Upper lobe of left lung (tissue), 6 donors: ENCODE data around the gene FDX1. TPM values are rescaled to one million over a fixed set of nuclear protein-coding genes. Genes with fewer than 3 reads are reported as not detected.

Experiments
- ATAC-seq, 2 donors: fragments of 200-7000 bp; cut with Tn5 transposase; one replicate each; pipeline ENCODE4 v1.9.1; 2022; ENCODE audit warnings: mild to moderate bottlenecking in 2 of 2, moderate library complexity in 2 of 2; ENCODE audit not compliant: low FRiP score in 2 of 2
- DNase-seq, 2 donors: peaks; one replicate each; pipeline ENCODE4 v3.0.0-alpha.2; 2019 to 2020
- H3K27ac ChIP-seq, 4 donors: fragments of 200-600 bp; sonication (generic); one replicate each; pipeline ENCODE4 v1.5.1; 2016 to 2019
- H3K27me3 ChIP-seq, 4 donors: fragments of 200-600 bp; sonication (generic); one replicate each; pipeline ENCODE4 v1.5.1; 2017 to 2019
- H3K36me3 ChIP-seq, 4 donors: fragments of 200-600 bp; sonication (generic); one replicate each; pipeline ENCODE4 v1.5.1; 2016 to 2019
- H3K4me1 ChIP-seq, 4 donors: fragments of 200-600 bp; sonication (generic); one replicate each; pipeline ENCODE4 v1.5.1; 2018 to 2019
- H3K4me3 ChIP-seq, 4 donors: fragments of 200-600 bp; sonication (generic); one replicate each; pipeline ENCODE4 v1.5.1; 2017 to 2019; ENCODE audit warnings: mild to moderate bottlenecking in 2 of 4, moderate library complexity in 1 of 4
- H3K9me3 ChIP-seq, 4 donors: fragments of 200-600 bp; sonication (generic); one replicate each; pipeline ENCODE4 v1.5.1; 2018 to 2019
- EP300 ChIP-seq, 4 donors: sonication (generic); formaldehyde crosslinking; IDR thresholded peaks; one replicate each; pipeline ENCODE4 v1.5.1; 2017; ENCODE audit warnings: antibody characterized with exemption in 4 of 4, control low read depth in 2 of 4
- POLR2A ChIP-seq, 4 donors: fragments of 450-650 bp; IDR thresholded peaks; one replicate each; pipeline ENCODE4 v1.5.1; 2016 to 2017; ENCODE audit warnings: antibody characterized with exemption in 4 of 4, mild to moderate bottlenecking in 2 of 4
- POLR2AphosphoS5 ChIP-seq, 2 donors: sonication (generic); formaldehyde crosslinking; IDR thresholded peaks; one replicate each; pipeline ENCODE4 v1.5.1; 2017; ENCODE audit warnings: antibody characterized with exemption in 2 of 2
- WGBS, 2 donors: methylation state at CpG; one replicate each; pipeline ENCODE4 v1.1.5; 2017 to 2018; 5-methylcytosine and 5-hydroxymethylcytosine counted together
- total RNA-seq, 6 donors: library from RNA; depleted of rRNA in 4 of 6; stranded (reverse); fragments of >200 nt in 4 of 6; gene quantifications; one replicate each; pipeline versions ENCODE4 v1.1.0 to v1.2.1, GENCODE V29; 2016 to 2021
- TF ChIP-seq, protein P1 (sequence below), 6 experiments: fragments of 450-650 bp in 4 of 6; fragments of 200-600 bp in 2 of 6; sonication (generic) in 2 of 6; IDR thresholded peaks; one replicate each; pipeline ENCODE4 v1.5.1; 2016 to 2019; ENCODE audit warnings: antibody characterized with exemption in 6 of 6
- donor health status: DM: no; HTN: no; CAD: no; lungs with moderate emphysema.
- donor health status: DM: no; HTN: yes; CAD: no; lungs with severe emphysema.

The FDX1 gene
- total RNA-seq, 6 donors from 2014 or later: 14.7 to 26.0 (median 18.8) TPM

DNA sequence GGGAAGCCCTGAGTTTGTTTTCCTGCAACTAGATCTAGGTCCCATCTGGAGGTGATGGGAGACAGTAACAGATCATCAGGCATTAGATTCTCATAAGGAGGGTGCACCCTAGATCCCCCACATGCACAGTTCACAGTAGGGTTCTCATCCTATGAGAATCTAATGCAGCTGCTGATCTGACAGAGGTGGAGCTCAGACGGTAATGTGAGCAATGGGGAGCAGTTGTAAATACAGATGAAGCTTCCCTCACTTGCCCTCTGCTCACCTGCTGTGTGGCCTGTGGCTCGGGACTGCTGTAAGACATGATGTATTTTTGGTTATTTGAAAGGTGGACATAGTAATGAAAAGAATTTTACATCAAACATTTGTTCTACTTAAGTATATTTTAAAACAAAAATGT, 20.5 kb downstream of the FDX1 start:
- Histone ChIP-seq H3K4me3 (no peak overlapping the region), H3K27ac (no peak overlapping the region), H3K36me3 (peaks cover 0 to 12% (median 1%) of the 10 kb centered on the region in 4 donors), H3K27me3 (no peaks in the 10 kb centered on the region), H3K4me1 (peaks cover 0 to 3% (median 0%) of the 10 kb centered on the region in 4 donors), H3K9me3 (no peaks in the 10 kb centered on the region)
- DNase-seq (no peak), ATAC-seq (no peak)
- WGBS, 2 donors: 89 to 97% methylated on average over 2 of the region's 2 CpGs
- TF ChIP-seq POLR2AphosphoS5 (IDR thresholded peaks at IDR 0.05): no peak
- TF ChIP-seq POLR2A (IDR thresholded peaks at IDR 0.05): no peak
- TF ChIP-seq, protein P1, sequence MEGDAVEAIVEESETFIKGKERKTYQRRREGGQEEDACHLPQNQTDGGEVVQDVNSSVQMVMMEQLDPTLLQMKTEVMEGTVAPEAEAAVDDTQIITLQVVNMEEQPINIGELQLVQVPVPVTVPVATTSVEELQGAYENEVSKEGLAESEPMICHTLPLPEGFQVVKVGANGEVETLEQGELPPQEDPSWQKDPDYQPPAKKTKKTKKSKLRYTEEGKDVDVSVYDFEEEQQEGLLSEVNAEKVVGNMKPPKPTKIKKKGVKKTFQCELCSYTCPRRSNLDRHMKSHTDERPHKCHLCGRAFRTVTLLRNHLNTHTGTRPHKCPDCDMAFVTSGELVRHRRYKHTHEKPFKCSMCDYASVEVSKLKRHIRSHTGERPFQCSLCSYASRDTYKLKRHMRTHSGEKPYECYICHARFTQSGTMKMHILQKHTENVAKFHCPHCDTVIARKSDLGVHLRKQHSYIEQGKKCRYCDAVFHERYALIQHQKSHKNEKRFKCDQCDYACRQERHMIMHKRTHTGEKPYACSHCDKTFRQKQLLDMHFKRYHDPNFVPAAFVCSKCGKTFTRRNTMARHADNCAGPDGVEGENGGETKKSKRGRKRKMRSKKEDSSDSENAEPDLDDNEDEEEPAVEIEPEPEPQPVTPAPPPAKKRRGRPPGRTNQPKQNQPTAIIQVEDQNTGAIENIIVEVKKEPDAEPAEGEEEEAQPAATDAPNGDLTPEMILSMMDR (IDR thresholded peaks at IDR 0.05): no peak
- no peak for TF ChIP-seq EP300 (IDR thresholded peaks at IDR 0.05)

GRCh38 chr11:110452720-110453119, 23.0 kb downstream of the FDX1 start:
- H3K27ac ChIP-seq: no peak overlapping the region
- ATAC-seq (no peak), DNase-seq (no peak)
- TF ChIP-seq, protein P1 (IDR thresholded peaks at IDR 0.05): no peak
- no peak for TF ChIP-seq EP300 (IDR thresholded peaks at IDR 0.05)
- TF ChIP-seq POLR2A (IDR thresholded peaks at IDR 0.05): no peak
- no peak for TF ChIP-seq POLR2AphosphoS5 (IDR thresholded peaks at IDR 0.05)
- peaks cover 0 to 7% (median 0%) of the 10 kb centered on the region in 4 donors for H3K36me3 ChIP-seq
- 90 to 97% methylated on average over 2 of the region's 2 CpGs for WGBS, 2 donors
- H3K27me3 ChIP-seq: no peaks in the 10 kb centered on the region
- peaks cover 0 to 3% (median 0%) of the 10 kb centered on the region in 4 donors for H3K4me1 ChIP-seq
- H3K9me3 ChIP-seq: no peaks in the 10 kb centered on the region
- H3K4me3 ChIP-seq: no peak overlapping the region

GRCh38 chr11:110453684-110454354, 24.1 kb downstream of the FDX1 start:
- TF ChIP-seq POLR2A (IDR thresholded peaks at IDR 0.05) (no peak), EP300 (IDR thresholded peaks at IDR 0.05) (no peak), POLR2AphosphoS5 (IDR thresholded peaks at IDR 0.05) (no peak)
- TF ChIP-seq, protein P1 (IDR thresholded peaks at IDR 0.05): no peak
- ATAC-seq: no peak
- WGBS, 2 donors: 75 to 80% methylated on average over 5 of the region's 5 CpGs
- Histone ChIP-seq H3K4me1 (peaks cover 0 to 3% (median 0%) of the 10 kb centered on the region in 4 donors), H3K9me3 (no peaks in the 10 kb centered on the region), H3K36me3 (peaks cover 0 to 12% (median 0%) of the 10 kb centered on the region in 4 donors), H3K27me3 (no peaks in the 10 kb centered on the region), H3K4me3 (no peak overlapping the region), H3K27ac (no peak overlapping the region)
- DNase-seq: no peak

GRCh38 chr11:110454609-110455008, 24.9 kb downstream of the FDX1 start:
- ATAC-seq: no peak
- no peak overlapping the region for H3K27ac ChIP-seq
- 50 to 96% methylated on average over 1 of the region's 1 CpG for WGBS, 2 donors
- no peak for DNase-seq
- TF ChIP-seq POLR2A (IDR thresholded peaks at IDR 0.05): no peak
- no peak for TF ChIP-seq EP300 (IDR thresholded peaks at IDR 0.05)
- TF ChIP-seq, protein P1 (IDR thresholded peaks at IDR 0.05): no peak
- no peak for TF ChIP-seq POLR2AphosphoS5 (IDR thresholded peaks at IDR 0.05)
- peaks cover 0 to 20% (median 1%) of the 10 kb centered on the region in 4 donors for H3K36me3 ChIP-seq
- H3K9me3 ChIP-seq: no peaks in the 10 kb centered on the region
- no peaks in the 10 kb centered on the region for H3K27me3 ChIP-seq
- H3K4me1 ChIP-seq: peaks cover 0 to 3% (median 0%) of the 10 kb centered on the region in 4 donors
- no peak overlapping the region for H3K4me3 ChIP-seq

GRCh38 chr11:110455718-110456117, 26.0 kb downstream of the FDX1 start:
- Histone ChIP-seq H3K27ac (no peak overlapping the region), H3K27me3 (no peaks in the 10 kb centered on the region), H3K9me3 (no peaks in the 10 kb centered on the region), H3K36me3 (peaks cover 0 to 31% (median 1%) of the 10 kb centered on the region in 4 donors), H3K4me3 (no peak overlapping the region), H3K4me1 (peaks cover 0 to 3% (median 0%) of the 10 kb centered on the region in 4 donors)
- TF ChIP-seq, protein P1 (IDR thresholded peaks at IDR 0.05): no peak
- TF ChIP-seq EP300 (IDR thresholded peaks at IDR 0.05): no peak
- TF ChIP-seq POLR2A (IDR thresholded peaks at IDR 0.05): no peak
- no peak for TF ChIP-seq POLR2AphosphoS5 (IDR thresholded peaks at IDR 0.05)
- 75 to 83% methylated on average over 6 of the region's 6 CpGs for WGBS, 2 donors
- DNase-seq (no peak), ATAC-seq (no peak)
